HG03025 (cell line): ENCODE results near the gene CSRNP3.
A peak's percentile ranks its signal among the peaks of the same experiment; 100 is the strongest.
"Not testable (repeated sequence)": the region's sequence is repeated elsewhere in the genome, so short reads cannot be mapped to it uniquely, and the experiment has no call there.

Experiments
- ATAC-seq: cut with Tn5 transposase; IDR thresholded peaks from one replicate; pipeline ENCODE4 v1.9.1; 2021; ENCODE audit warnings: mild to moderate bottlenecking, moderate library complexity; ENCODE audit not compliant: unreplicated experiment, low FRiP score

The CSRNP3 gene

DNA sequence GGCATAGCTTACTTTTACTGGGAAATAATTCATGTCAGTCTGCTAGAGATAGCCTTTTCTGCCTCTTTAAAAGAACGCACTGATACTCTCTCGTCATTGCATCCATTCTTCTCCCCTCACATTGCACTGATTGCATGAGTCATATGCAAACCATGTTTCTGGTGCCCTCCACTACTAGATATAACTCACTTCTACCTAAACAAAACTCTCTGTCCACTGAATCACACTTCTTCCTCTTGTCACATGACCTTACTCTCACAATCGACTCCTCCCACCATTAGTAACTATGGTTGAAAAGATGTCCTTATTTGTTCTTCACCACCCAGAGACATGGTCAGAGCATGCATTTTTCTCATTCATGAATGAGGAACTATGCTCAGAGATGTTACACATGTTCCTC lies 158.0 kb downstream of the CSRNP3 start:
- ATAC-seq: no peak

DNA sequence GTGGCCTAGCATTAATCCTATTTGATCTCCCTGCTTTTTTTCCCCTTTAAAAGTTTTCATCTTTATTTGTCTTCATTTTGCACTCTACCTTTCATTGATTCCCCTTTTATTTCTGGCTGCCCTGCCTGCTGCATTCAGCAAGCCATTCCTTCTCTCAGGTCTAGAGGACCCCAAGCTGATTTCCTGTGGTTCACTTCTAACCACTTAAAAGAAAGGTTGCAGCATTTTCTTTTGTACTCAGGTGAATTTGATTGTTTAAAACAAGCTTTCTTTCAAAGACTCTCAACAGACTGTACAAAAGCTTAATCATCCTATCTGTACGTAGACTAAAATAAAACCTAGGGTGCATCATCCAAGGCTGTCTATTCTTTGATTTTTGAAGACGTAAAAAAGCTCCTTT lies 160.3 kb downstream of the CSRNP3 start:
- no peak for ATAC-seq

DNA sequence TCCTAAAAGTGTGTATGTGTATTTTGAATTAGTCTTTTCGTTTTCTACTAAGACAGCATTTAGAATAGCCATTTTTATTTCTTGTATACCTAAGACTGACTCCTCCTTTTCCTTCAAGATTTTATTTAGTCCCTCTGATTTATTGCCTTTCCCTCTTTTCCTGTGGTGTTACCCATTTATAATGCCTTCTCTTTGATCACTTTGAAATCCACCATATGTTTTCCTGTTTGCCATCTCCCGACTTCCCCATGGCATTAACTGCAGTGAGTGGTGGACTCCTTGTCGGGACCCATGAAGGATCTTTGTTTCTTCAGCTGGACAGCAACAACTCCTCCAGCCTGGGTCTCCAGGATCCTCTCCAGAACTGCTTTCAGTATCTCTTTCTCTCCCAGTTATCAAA lies 160.7 kb downstream of the CSRNP3 start:
- no peak for ATAC-seq

DNA sequence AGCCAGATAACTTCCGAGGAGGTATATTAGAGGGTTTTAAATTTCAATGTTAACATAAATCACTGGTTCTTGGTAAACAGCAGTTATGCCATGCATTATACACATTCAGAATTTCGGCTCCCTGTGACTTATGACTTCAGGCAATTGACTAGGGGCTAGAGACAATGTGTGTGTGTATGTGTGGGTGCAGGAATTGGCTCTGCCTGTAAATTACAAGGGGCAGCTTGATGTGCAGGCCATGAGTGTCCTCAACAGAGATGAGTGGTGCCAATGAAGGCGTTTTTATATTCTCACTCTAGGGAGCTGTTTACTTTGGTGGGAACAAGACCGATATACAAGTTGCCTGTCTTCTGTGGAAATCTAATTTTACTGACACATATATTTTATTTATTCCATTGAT lies 161.6 kb downstream of the CSRNP3 start:
- no peak for ATAC-seq

- ATAC-seq: no peak
These were observed 163.1 kb downstream of the CSRNP3 start for GRCh38 chr2:165632594-165632993.

GRCh38 chr2:165633431-165633830 lies 163.9 kb downstream of the CSRNP3 start:
- no peak for ATAC-seq

GRCh38 chr2:165634282-165634681 lies 164.8 kb downstream of the CSRNP3 start:
- ATAC-seq: no peak

DNA sequence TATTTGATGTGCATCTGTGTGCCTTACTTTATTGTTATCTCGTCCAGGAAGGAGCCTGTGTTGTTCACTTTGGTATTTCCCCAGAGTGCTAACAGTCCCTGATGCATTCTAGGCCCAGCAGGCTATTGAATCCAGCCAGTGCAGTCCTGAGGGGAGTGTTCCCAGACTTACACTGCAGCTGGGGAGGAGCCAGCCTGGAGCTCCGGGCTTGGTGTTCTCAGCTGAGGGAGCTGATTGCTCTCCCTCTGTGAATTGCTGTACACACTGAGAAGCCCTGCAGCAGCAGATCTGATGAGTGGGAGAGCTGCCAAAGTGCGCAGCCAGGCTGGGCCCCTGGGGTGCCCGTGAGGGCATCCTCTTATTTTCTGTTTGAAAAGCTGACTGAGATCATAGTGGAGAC lies 165.4 kb downstream of the CSRNP3 start:
- no peak for ATAC-seq

DNA sequence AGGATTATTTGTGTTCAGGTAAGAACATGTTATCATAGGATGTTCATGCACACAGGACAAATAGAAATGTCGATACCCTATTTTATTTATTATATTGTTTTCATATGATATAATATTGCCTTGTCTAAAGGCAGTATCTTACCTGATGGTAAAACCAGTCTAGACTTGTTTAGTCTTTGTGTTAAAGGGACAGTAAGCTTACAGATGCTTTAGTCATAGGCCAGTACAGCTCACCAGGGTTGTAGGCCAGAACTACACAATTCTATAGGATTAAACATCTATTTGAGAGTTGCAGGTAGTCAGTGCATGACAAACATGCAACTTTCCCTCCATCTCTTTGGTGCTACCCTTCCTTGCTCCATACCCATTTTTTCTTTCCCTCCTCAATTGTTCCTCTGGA lies 166.0 kb downstream of the CSRNP3 start:
- ATAC-seq: no peak

- no peak for ATAC-seq
These were observed 167.5 kb downstream of the CSRNP3 start for GRCh38 chr2:165636959-165637358.

GRCh38 chr2:165637396-165637795 lies 167.9 kb downstream of the CSRNP3 start:
- no peak for ATAC-seq

- ATAC-seq: no peak
These were observed 170.0 kb downstream of the CSRNP3 start for GRCh38 chr2:165639504-165639903.

DNA sequence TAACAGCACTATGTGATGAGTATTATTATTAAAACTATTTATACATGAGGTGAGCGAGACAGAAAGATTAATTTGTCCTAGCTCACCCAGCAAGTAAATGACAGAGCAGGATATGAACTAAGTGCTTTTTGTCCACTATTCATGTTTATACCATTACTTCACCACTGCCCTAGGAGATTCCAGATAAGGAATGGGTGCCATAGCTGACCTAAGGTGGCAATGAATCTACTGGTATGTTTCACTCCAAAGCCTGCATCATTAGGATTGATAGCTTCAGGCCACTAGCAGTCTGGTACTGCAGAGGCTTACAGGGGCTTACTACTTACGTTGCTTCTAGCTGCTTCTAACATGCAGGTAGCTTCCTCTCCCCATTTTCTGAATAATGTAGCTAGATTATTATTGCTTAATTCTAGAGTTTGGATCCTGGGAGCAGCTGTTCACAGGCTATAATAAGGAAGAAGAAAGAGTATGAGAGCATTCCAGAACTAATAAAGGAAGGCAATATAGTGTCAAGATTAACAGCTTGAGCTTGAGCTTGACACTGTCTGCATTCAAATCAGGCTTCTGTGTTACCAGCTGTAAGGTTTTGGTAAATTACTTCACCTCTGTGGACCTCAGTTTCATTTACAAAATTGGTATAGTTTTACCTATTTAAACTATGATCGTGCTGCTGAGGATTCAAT lies 170.9 kb downstream of the CSRNP3 start:
- no peak for ATAC-seq

- no peak for ATAC-seq
These were observed 176.7 kb downstream of the CSRNP3 start for GRCh38 chr2:165645930-165646831.

GRCh38 chr2:165647409-165647808 lies 177.9 kb downstream of the CSRNP3 start:
- ATAC-seq: no peak

DNA sequence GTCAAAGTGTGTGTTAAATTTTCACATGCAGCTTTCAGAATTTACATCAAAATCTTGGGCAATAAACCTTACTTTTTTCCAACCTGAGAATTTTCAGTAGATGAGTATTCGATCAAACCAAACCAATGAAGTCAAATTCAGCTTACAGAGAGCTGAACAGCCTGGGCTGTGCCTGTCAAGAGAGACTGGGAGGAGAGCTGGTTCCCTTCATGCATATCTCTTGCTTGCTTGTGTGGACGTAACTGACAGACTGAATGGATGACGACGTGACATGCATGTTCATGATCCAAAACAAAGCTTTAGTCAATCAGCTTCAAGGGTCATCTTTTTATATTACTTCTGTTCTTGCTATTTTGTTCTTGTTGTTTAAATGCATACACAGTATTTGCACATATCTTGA lies 179.3 kb downstream of the CSRNP3 start:
- no peak for ATAC-seq

- ATAC-seq: no peak
These were observed 181.7 kb downstream of the CSRNP3 start for GRCh38 chr2:165651233-165651632.

DNA sequence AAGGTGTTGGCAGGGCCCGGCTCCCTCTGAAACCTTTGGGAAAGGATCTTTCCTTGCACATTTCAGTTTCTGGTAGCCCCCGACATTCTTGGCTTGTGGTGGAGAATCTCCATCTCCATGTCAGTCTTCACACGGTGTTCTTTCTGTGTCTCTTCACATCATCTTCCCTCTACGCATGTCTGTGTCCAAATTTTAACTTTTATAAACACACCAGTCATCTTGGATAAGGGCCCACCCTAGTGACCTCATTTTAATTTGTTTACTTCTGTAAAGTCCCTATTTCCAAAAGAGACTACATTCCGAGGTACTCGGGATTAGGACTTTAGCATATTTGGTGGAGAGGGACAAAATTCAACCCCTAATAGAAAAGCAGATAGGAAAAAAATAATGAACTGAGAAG lies 186.2 kb downstream of the CSRNP3 start:
- ATAC-seq: no peak

DNA sequence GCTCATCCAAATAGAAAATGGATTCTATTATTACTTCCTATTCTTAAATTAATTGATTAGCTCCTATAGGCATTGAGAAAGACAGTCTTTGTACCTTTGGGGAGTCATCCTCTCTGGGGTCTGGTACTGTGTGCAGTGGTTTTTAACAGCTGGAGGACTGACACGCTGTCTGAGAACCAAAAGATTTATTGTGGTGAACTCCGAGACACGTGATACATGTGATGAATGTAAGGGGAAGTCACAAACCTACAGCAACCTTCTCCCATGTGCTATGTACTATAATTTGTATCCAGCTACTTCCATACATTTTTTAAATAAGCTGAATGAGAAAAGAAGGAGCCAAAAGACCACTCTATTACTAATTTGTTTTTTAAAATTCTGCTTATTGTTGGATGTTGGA lies 190.9 kb downstream of the CSRNP3 start:
- ATAC-seq: peak; percentile 54

- ATAC-seq: no peak
These were observed 193.2 kb downstream of the CSRNP3 start for GRCh38 chr2:165662720-165663119.

DNA sequence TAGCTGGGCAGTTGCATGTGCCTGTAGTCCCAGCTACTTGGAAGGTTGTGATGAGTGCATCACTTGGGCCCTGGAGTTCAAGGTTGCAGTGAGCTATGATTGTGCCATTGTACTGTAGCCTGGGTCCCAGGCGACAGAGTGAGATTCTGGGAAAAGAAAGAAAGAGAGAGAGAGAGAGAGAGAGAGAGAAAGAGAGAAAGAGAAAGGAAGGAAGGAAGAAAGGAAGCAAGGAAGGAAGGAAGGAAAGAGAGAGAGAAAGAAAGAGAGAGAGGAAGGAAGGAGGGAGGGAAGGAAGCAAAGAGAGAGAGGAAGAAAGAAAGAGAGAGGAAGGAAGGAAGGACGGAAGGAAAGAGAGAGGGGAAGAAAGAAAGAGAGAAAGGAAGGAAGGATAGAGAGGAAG lies 196.1 kb downstream of the CSRNP3 start:
- no peak for ATAC-seq

DNA sequence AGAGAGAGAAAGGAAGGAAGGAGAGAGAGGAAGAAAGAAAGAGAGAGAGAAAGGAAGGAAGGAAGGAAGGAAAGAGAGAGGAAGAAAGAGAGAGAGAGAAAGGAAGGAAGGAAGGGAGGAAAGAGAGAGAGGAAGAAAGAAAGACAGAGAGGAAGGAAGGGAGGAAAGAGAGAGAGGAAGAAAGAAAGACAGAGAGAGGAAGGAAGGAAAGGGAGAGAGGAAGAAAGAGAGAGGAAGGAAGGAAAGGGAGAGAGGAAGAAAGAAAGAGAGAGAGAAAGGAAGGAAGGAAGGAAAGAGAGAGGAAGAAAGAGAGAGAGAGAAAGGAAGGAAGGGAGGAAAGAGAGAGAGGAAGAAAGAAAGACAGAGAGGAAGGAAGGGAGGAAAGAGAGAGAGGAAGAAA lies 196.6 kb downstream of the CSRNP3 start:
- not testable (repeated sequence) for ATAC-seq
